GM12878 (cell line): ENCODE results near the gene SHISA4. TPM values are rescaled to one million over a fixed set of nuclear protein-coding genes. Genes with fewer than 3 reads are reported as not detected.

Experiments used
- ATAC-seq: fragments of 200-7000 bp; cut with Tn5 transposase; 3 replicates; pipeline ENCODE4 v1.9.1; 2020; ENCODE audit warnings: mild to moderate bottlenecking, moderate library complexity
- BruUV-seq: library from RNA; stranded (reverse); fragments of 400-500 nt; replicated peaks from 2 replicates; lab custom pipeline; 2021; lab: Mats Ljungman, UMichigan
- CTCF ChIA-PET: fragments of 300-600 bp; sonication (Branson Sonifier 250); formaldehyde crosslinking; extraction: SDS; loops from one replicate; lab custom pipeline; 2021; ENCODE audit warnings: inconsistent platforms; lab: Yijun Ruan, JAX
- POLR2A ChIA-PET: fragments of 350-600 bp; formaldehyde crosslinking; extraction: SDS; loops from one replicate; lab custom pipeline; 2021; ENCODE audit warnings: inconsistent platforms; lab: Charles Lee
- RAD21 ChIA-PET: fragments of 300-600 bp; sonication (Branson Sonifier 250); formaldehyde crosslinking; loops from one replicate; lab custom pipeline; 2023; ENCODE audit warnings: antibody characterized with exemption; ENCODE audit not compliant: unreplicated experiment; lab: Charles Lee
- SMC1A ChIA-PET: fragments of 300-600 bp; sonication (Branson Sonifier 250); formaldehyde crosslinking; loops from one replicate; lab custom pipeline; 2023; ENCODE audit not compliant: unreplicated experiment, uncharacterized antibody; lab: Charles Lee
- DNase-seq: peaks from one replicate; pipeline ENCODE4 v3.0.0-alpha.2; 2011; ENCODE audit warnings: low read depth, low spot score
- FAIRE-seq: peaks from 3 replicates; lab custom pipeline; 2011; peaks lifted over from hg19 to GRCh38; lab: Jason Lieb, UNC
- H2AFZ ChIP-seq: 2 replicates; pipeline ENCODE4 v1.6.0; 2011; ENCODE audit warnings: low read depth, low read length, control low read depth; ENCODE audit not compliant: control insufficient read depth
- H3K27ac ChIP-seq: 2 replicates; pipeline ENCODE4 v1.5.1; 2011; ENCODE audit warnings: control low read depth; ENCODE audit not compliant: control insufficient read depth, insufficient read depth
- H3K27me3 ChIP-seq, 2 experiments: replicated peaks in 1 of 2; 2 replicates each; pipeline versions ENCODE4 v1.6.0 to v1.6.1; 2011; ENCODE audit warnings: low read length in 1 of 2; ENCODE audit not compliant: control insufficient read depth in 2 of 2, insufficient read depth in 2 of 2
- H3K36me3 ChIP-seq, 2 experiments: 2 replicates each; pipeline ENCODE4 v1.5.1; 2011; ENCODE audit warnings: low read length in 1 of 2; ENCODE audit not compliant: control insufficient read depth in 2 of 2, insufficient read depth in 2 of 2
- H3K4me1 ChIP-seq: 2 replicates; pipeline ENCODE4 v1.6.1; 2011; ENCODE audit warnings: mild to moderate bottlenecking, low read length, moderate library complexity, mixed read lengths; ENCODE audit not compliant: control insufficient read depth, insufficient read depth
- H3K4me2 ChIP-seq: 2 replicates; pipeline ENCODE4 v1.6.0; 2011; ENCODE audit warnings: control low read depth; ENCODE audit not compliant: control insufficient read depth, insufficient read depth
- H3K4me3 ChIP-seq: fragments of 200-600 bp; sonication (generic); 2 replicates; pipeline ENCODE4 v1.5.1; 2016
- H3K79me2 ChIP-seq: 2 replicates; pipeline ENCODE4 v1.6.0; 2011; ENCODE audit warnings: low read length; ENCODE audit not compliant: control insufficient read depth, insufficient read depth
- H3K9ac ChIP-seq: 2 replicates; pipeline ENCODE4 v1.8.0; 2011; ENCODE audit warnings: low read length, control low read depth, mixed read lengths; ENCODE audit not compliant: control insufficient read depth, insufficient read depth
- H3K9me3 ChIP-seq: replicated peaks from 3 replicates; pipeline ENCODE4 v1.5.1; 2011; ENCODE audit warnings: mild to moderate bottlenecking, low read length; ENCODE audit not compliant: control insufficient read depth, insufficient read depth
- H4K20me1 ChIP-seq: 2 replicates; pipeline ENCODE4 v1.6.0; 2011; ENCODE audit not compliant: control insufficient read depth, insufficient read depth
- BCL11A ChIP-seq: IDR thresholded peaks from 2 replicates; pipeline ENCODE4 v1.6.1; 2011; ENCODE audit warnings: low read depth, low read length
- BCL3 ChIP-seq: IDR thresholded peaks from 2 replicates; pipeline ENCODE4 v1.6.1; 2011; ENCODE audit warnings: borderline replicate concordance, low read depth, mild to moderate bottlenecking, moderate library complexity, low read length; ENCODE audit not compliant: insufficient read depth, poor library complexity, severe bottlenecking
- E2F8 ChIP-seq: fragments of 450-650 bp; IDR thresholded peaks from 2 replicates; pipeline ENCODE4 v1.6.1; 2018; ENCODE audit warnings: mild to moderate bottlenecking, low read depth, moderate library complexity; ENCODE audit not compliant: partially characterized antibody
- ESRRA ChIP-seq: IDR thresholded peaks from 2 replicates; pipeline ENCODE4 v1.6.1; 2012; ENCODE audit warnings: mild to moderate bottlenecking, low read length, improper control_type of control experiment
- MXI1 ChIP-seq: fragments of 150-350 bp; IDR thresholded peaks from 2 replicates; pipeline ENCODE4 v1.6.1; 2011; ENCODE audit warnings: low read depth, mild to moderate bottlenecking, inconsistent platforms, low read length, improper control_type of control experiment
- NR2C1 ChIP-seq: fragments of 450-650 bp; IDR thresholded peaks from 2 replicates; pipeline ENCODE4 v1.6.1; 2017; ENCODE audit warnings: antibody characterized with exemption, mild to moderate bottlenecking, moderate library complexity
- PAX8 ChIP-seq: fragments of 450-650 bp; IDR thresholded peaks from 2 replicates; pipeline ENCODE4 v1.6.1; 2017; ENCODE audit warnings: mild to moderate bottlenecking, moderate library complexity
- POLR2AphosphoS5 ChIP-seq: IDR thresholded peaks from 2 replicates; pipeline ENCODE4 v1.6.1; 2011; ENCODE audit warnings: mild to moderate bottlenecking, low read length, inconsistent platforms
- POU2F2 ChIP-seq: IDR thresholded peaks from 3 replicates; pipeline ENCODE4 v1.6.1; 2011; ENCODE audit warnings: low read depth, mild to moderate bottlenecking, low read length, borderline replicate concordance
- RAD51 ChIP-seq: fragments of 450-650 bp; IDR thresholded peaks from 2 replicates; pipeline ENCODE4 v1.6.1; 2016; ENCODE audit warnings: moderate library complexity, mild to moderate bottlenecking, inconsistent platforms
- SMAD1 ChIP-seq: fragments of 450-650 bp; IDR thresholded peaks from 2 replicates; pipeline ENCODE4 v1.6.1; 2018; ENCODE audit warnings: mild to moderate bottlenecking, low read depth; ENCODE audit not compliant: partially characterized antibody
- SMC3 ChIP-seq: IDR thresholded peaks from 2 replicates; pipeline ENCODE4 v1.6.1; 2011; ENCODE audit warnings: low read length, improper control_type of control experiment, borderline replicate concordance
- SPI1 ChIP-seq: IDR thresholded peaks from 2 replicates; pipeline ENCODE4 v1.6.1; 2011; ENCODE audit warnings: low read depth, mild to moderate bottlenecking, low read length, moderate library complexity, borderline replicate concordance; ENCODE audit not compliant: insufficient read depth
- WRNIP1 ChIP-seq: IDR thresholded peaks from 2 replicates; pipeline ENCODE4 v1.6.1; 2011; ENCODE audit warnings: low read depth, low read length, improper control_type of control experiment, borderline replicate concordance
- WGBS: methylation state at CpG from one replicate; pipeline ENCODE4 v1.1.6; 2016; ENCODE audit warnings: low lambda C conversion rate; ENCODE audit not compliant: insufficient replicate concordance, insufficient coverage; ENCODE audit errors: missing lambda C conversion rate; 5-methylcytosine and 5-hydroxymethylcytosine counted together
- in situ Hi-C: fragments of 300-500 bp; cut with MboI; formaldehyde crosslinking; loops from 9 replicates; pipeline ENCODE4 v1.14.3; 2018; ENCODE audit warnings: mixed read lengths
- intact Hi-C: fragments of 100-400 bp; cut with micrococcal nuclease; formaldehyde crosslinking; loops from one replicate; pipeline ENCODE4 v1.14.2; 2022; ENCODE audit not compliant: unreplicated experiment
- polyA plus RNA-seq, 11 experiments: library from polyadenylated mRNA; depleted of rRNA in 4 of 11; unstranded in 6 of 11; stranded (reverse) in 5 of 11; fragments of >200 nt; fragmentation: Nextera tagmentation in 4 of 11; fragmentation: Illumina TruSeq in 1 of 11; extraction: Ambion mirVana in 4 of 11; extraction: Trizol in 1 of 11; gene quantifications; 1 replicate in 1 of 11; 2 replicates in 10 of 11; pipeline versions ENCODE4 v1.2.1 to v1.2.3, GENCODE V29; 2011 to 2016; ENCODE audit warnings: inconsistent platforms in 2 of 11, missing spikeins in 2 of 11, low read depth in 1 of 11
- total RNA-seq, 4 experiments: library from RNA; depleted of rRNA in 3 of 4; stranded (reverse); fragments of >200 nt in 3 of 4; fragmentation: Illumina TruSeq in 1 of 4; extraction: Trizol in 1 of 4; gene quantifications; 2 replicates each; pipeline versions ENCODE4 v1.2.1 to v1.2.3, GENCODE V29; 2013 to 2021

SHISA4 gene
- total and polyA plus RNA-seq, 10 of the 15 experiments (the other 5 are each of a cell fraction or from before 2014, with no cell fraction given): 0.07 TPM; not detected in 8

- no peak for TF ChIP-seq E2F8
- no peak for TF ChIP-seq NR2C1
- TF ChIP-seq SMC3: no peak
- no peak for TF ChIP-seq BCL3
- TF ChIP-seq SMAD1: no peak
- TF ChIP-seq, all 136 proteins: peak for 0
Observed at GRCh38 chr1:201849372-201850052, 39.2 kb upstream of the SHISA4 start (continued).

GRCh38 chr1:201850053-201850397 lies 38.7 kb upstream of the SHISA4 start:
- no peak overlapping the region for H3K4me3 ChIP-seq
- 94% methylated on average over 1 of the region's 1 CpG for WGBS
- ATAC-seq (no peak), DNase-seq (no peak), FAIRE-seq (no peak)
- no peak overlapping the region for H3K9ac ChIP-seq
- ChIA-PET RAD21 (no interaction called here), SMC1A (interaction anchor here (0.7 kb wide), 1 partner anchor 609 kb away, joined by 3 read pairs; no protein-coding TSS in a partner anchor), POLR2A (interaction anchor here (2.2 kb wide), 1 partner anchor 17 kb away, joined by 7 read pairs; no protein-coding TSS in a partner anchor), CTCF (interaction anchor here (0.6 to 1.9 kb wide), 6 partner anchors 18 to 1083 kb away, joined by 3 to 10 read pairs (median 5); no protein-coding TSS in a partner anchor)
- no peak overlapping the region for H2AFZ ChIP-seq
- H4K20me1 ChIP-seq: no peaks in the 10 kb centered on the region
- H3K79me2 ChIP-seq: peaks cover 10% of the 10 kb centered on the region
- no peak overlapping the region for H3K27ac ChIP-seq
- H3K27me3 ChIP-seq: no peaks in the 10 kb centered on the region
- in situ Hi-C loops (no loop called here), intact Hi-C loops (no loop called here)
- peaks cover 10 to 42% of the 10 kb centered on the region in 2 experiments for H3K36me3 ChIP-seq
- no TSS peak for BruUV-seq
- no peaks in the 10 kb centered on the region for H3K4me1 ChIP-seq
- H3K4me2 ChIP-seq: no peak overlapping the region
- no peaks in the 10 kb centered on the region for H3K9me3 ChIP-seq
- TF ChIP-seq MXI1 (no peak), POU2F2 (no peak), WRNIP1 (no peak), ESRRA (no peak), SPI1 (no peak), POLR2AphosphoS5 (no peak), PAX8 (no peak), RAD51 (no peak), BCL11A (no peak)
